Adipocyte (in vitro differentiated cells): ENCODE measurements around the gene ANKFY1.
"Not testable (repeated sequence)": the region's sequence is repeated elsewhere in the genome, so short reads cannot be mapped to it uniquely, and the experiment has no call there.

Source experiments
- DNase-seq: peaks from one replicate; pipeline ENCODE4 v3.0.0-alpha.2; 2015; ENCODE audit warnings: low read depth
- H3K27me3 ChIP-seq: replicated peaks from 2 replicates; pipeline ENCODE4 v1.7.0; 2013; ENCODE audit warnings: mild to moderate bottlenecking, low read length, moderate library complexity; ENCODE audit not compliant: control insufficient read depth, insufficient read depth
- H3K36me3 ChIP-seq: 2 replicates; pipeline ENCODE4 v1.7.0; 2013; ENCODE audit warnings: low read length, mild to moderate bottlenecking, moderate library complexity; ENCODE audit not compliant: control insufficient read depth, insufficient read depth, severe bottlenecking
- H3K4me1 ChIP-seq: 2 replicates; pipeline ENCODE4 v1.7.0; 2013; ENCODE audit warnings: mild to moderate bottlenecking, low read length, moderate library complexity; ENCODE audit not compliant: control insufficient read depth, insufficient read depth
- H3K4me3 ChIP-seq: 2 replicates; pipeline ENCODE4 v1.7.0; 2013; ENCODE audit warnings: mild to moderate bottlenecking, low read length, moderate library complexity
- H3K9ac ChIP-seq: 2 replicates; pipeline ENCODE4 v1.7.0; 2013; ENCODE audit warnings: mild to moderate bottlenecking, low read length, moderate library complexity
- H3K9me3 ChIP-seq: 2 replicates; pipeline ENCODE4 v1.7.0; 2013; ENCODE audit warnings: mild to moderate bottlenecking, low read length, moderate library complexity; ENCODE audit not compliant: control insufficient read depth

ANKFY1 gene

GRCh38 chr17:4256952-4257351 lies 6.8 kb downstream of the ANKFY1 start:
- H3K36me3 ChIP-seq = peaks cover 8% of the 10 kb centered on the region
- DNase-seq = no peak
- peaks cover 14% of the 10 kb centered on the region for H3K9me3 ChIP-seq
- H3K4me3 ChIP-seq = no peak overlapping the region
- no peaks in the 10 kb centered on the region for H3K4me1 ChIP-seq
- H3K9ac ChIP-seq = no peak overlapping the region
- H3K27me3 ChIP-seq = no peaks in the 10 kb centered on the region

- H3K36me3 ChIP-seq, H3K4me1 ChIP-seq, H3K9ac ChIP-seq, H3K27me3 ChIP-seq, H3K4me3 ChIP-seq, DNase-seq: not testable (repeated sequence)
- H3K9me3 ChIP-seq = peaks cover 14% of the 10 kb centered on the region
Observed at GRCh38 chr17:4255271-4255670, 8.5 kb downstream of the ANKFY1 start.

DNA sequence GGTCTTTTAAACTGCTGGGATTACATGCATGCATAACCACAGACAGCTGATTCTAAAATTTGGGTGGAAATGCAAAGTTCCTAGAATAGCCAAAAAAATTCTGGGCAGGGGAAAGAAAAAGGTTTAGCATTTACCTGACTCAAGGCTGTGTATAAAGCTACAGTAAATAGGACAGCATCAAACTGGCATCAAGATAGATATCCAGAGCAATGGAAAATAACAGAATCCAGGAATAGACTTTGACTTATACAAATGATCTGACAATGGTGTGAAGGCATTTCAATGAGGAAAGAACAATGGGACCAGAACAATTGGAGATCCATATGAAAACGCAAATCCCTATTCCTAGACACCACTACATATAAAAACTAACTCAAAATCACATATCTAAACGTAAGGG lies 12.9 kb downstream of the ANKFY1 start:
- Histone ChIP-seq H3K4me3 (no peak overlapping the region), H3K9ac (no peak overlapping the region), H3K27me3 (no peaks in the 10 kb centered on the region), H3K36me3 (no peaks in the 10 kb centered on the region), H3K9me3 (no peaks in the 10 kb centered on the region), H3K4me1 (peaks cover 26% of the 10 kb centered on the region)
- no peak for DNase-seq

- Histone ChIP-seq H3K27me3 (no peaks in the 10 kb centered on the region), H3K9ac (peak overlapping the region; percentile 8), H3K4me1 (peaks cover 26% of the 10 kb centered on the region), H3K4me3 (no peak overlapping the region), H3K9me3 (no peaks in the 10 kb centered on the region), H3K36me3 (no peaks in the 10 kb centered on the region)
- DNase-seq = peak; percentile 53
Observed at GRCh38 chr17:4249452-4250029, 14.2 kb downstream of the ANKFY1 start.

DNA sequence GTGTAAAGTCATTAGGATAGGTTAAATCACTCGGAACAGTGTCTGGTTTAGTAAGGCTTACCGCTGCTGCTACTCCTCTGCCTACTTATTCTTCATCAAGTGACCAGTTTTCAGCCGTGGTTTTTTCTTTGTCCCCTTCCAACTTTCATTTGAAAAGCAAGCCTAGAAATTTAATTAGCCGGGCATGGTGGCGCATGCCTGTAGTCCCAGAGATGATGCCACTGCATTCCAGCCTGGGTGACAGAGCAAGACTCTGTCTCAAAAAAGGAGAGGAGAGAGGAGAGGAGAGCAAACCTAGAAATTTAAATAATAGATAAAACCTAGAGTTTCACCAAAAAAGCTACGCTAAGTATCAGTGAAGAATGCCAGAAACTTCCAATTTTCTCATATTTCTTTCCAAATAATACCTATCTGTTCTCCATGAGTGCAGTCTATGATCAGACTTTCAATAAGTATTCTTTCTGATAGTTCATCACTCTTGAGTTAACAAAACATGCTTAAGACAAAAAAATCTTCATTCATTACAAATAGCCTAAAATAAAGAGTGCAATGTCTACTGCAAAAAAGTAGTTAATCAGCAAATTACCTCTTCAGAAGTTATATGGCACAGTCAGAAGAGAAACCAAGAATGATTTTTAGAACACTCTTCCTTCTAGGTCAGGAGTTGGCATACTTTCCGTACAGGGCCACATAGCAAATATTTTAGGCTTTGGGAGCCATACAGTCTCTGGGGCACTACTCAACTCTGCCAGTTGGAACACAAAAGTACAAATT lies 15.1 kb downstream of the ANKFY1 start:
- H3K4me3 ChIP-seq = no peak overlapping the region
- no peak overlapping the region for H3K9ac ChIP-seq
- no peaks in the 10 kb centered on the region for H3K27me3 ChIP-seq
- no peaks in the 10 kb centered on the region for H3K9me3 ChIP-seq
- H3K36me3 ChIP-seq = no peaks in the 10 kb centered on the region
- DNase-seq = peak; percentile 7
- H3K4me1 ChIP-seq = peaks cover 26% of the 10 kb centered on the region

- H3K9me3 ChIP-seq = no peaks in the 10 kb centered on the region
- no peaks in the 10 kb centered on the region for H3K36me3 ChIP-seq
- H3K9ac ChIP-seq = no peak overlapping the region
- H3K4me1 ChIP-seq = peaks cover 26% of the 10 kb centered on the region
- no peak overlapping the region for H3K4me3 ChIP-seq
- H3K27me3 ChIP-seq = no peaks in the 10 kb centered on the region
- no peak for DNase-seq
Observed at GRCh38 chr17:4247971-4248388, 15.8 kb downstream of the ANKFY1 start.

DNA sequence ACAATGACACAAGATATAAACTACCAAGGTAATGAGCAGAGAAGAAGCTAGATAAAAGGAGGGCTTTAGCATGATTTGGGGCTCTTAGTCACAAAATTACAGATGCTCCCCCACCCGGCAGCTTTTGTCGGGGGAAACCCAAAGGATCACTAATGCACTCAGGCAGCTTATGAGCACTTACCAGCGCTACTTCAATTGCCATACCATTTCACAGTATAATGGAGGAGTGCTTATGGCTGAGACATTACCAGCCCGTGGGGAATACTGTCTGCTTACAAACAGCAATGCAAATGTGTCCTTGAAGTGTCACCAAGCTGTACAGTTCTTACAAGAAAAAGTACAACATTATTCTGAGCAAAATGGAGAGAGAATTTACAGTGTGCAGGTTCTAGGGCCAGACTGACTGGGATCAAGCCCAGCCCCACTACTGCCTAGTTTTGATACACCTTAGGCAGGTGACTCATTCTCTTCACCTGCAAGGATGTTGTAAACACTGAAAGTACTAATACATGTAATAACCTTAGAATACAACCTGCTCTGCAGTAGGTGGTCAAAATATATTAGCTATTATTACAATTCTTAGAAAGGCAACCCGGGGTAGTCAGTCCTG lies 16.3 kb downstream of the ANKFY1 start:
- H3K36me3 ChIP-seq = no peaks in the 10 kb centered on the region
- DNase-seq = no peak
- H3K4me3 ChIP-seq = no peak overlapping the region
- H3K27me3 ChIP-seq = no peaks in the 10 kb centered on the region
- H3K9ac ChIP-seq = no peak overlapping the region
- H3K4me1 ChIP-seq = peaks cover 26% of the 10 kb centered on the region
- no peaks in the 10 kb centered on the region for H3K9me3 ChIP-seq

DNA sequence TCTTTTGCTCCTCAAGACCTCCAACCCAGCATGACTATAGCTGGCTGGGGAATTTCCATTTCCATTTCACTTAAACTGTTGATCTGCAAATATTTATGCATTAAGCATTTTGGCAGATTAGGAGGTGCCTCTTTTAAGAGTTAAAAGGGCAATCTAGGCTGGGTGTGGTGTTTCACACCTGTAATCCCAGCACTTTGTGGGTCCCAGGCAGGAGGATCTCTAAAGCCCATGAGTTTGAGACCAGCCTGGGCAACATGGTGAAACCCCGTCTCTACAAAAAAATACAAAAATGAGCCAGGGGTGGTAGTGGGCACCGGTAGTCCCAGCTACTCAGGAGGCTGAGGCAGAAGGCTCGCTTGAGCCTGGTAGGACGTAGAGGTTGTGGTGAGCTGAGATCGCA lies 17.1 kb downstream of the ANKFY1 start:
- Histone ChIP-seq H3K4me1 (peaks cover 26% of the 10 kb centered on the region), H3K27me3 (no peaks in the 10 kb centered on the region), H3K9ac (no peak overlapping the region), H3K9me3 (no peaks in the 10 kb centered on the region), H3K4me3 (no peak overlapping the region), H3K36me3 (peaks cover 6% of the 10 kb centered on the region)
- DNase-seq = no peak

DNA sequence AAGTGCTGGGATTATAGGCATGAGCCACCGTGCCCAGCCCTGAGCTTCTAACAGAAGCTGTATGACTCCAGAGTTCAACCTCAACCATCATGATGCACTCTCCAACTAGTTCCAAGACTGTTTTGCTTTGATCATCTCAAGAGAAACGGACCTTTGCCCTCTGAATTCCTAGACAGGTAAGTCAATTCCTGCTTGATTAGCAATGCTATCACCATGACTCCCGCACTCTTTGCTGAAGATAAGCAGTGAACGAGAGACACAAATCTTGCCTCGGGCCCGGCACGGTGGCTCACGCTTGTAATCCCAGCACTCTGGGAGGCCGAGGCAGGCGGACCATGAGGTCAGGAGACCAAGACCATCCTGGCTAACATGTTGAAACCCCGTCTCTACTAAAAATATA lies 22.2 kb downstream of the ANKFY1 start:
- DNase-seq = no peak
- no peaks in the 10 kb centered on the region for H3K4me1 ChIP-seq
- H3K9ac ChIP-seq = no peak overlapping the region
- no peaks in the 10 kb centered on the region for H3K9me3 ChIP-seq
- no peak overlapping the region for H3K4me3 ChIP-seq
- peaks cover 23% of the 10 kb centered on the region for H3K36me3 ChIP-seq
- no peaks in the 10 kb centered on the region for H3K27me3 ChIP-seq

- Histone ChIP-seq H3K36me3 (peaks cover 29% of the 10 kb centered on the region), H3K27me3 (no peaks in the 10 kb centered on the region)
- DNase-seq = no peak
Observed at GRCh38 chr17:4236456-4236855, 27.3 kb downstream of the ANKFY1 start.

GRCh38 chr17:4235372-4236279 lies 28.2 kb downstream of the ANKFY1 start:
- Histone ChIP-seq H3K4me3 (no peak overlapping the region), H3K36me3 (peaks cover 25% of the 10 kb centered on the region), H3K4me1 (peaks cover 48% of the 10 kb centered on the region), H3K27me3 (no peaks in the 10 kb centered on the region), H3K9ac (no peak overlapping the region), H3K9me3 (no peaks in the 10 kb centered on the region)
- no peak for DNase-seq

More at GRCh38 chr17:4236456-4236855, 27.3 kb downstream of the ANKFY1 start:
- no peak overlapping the region for H3K4me3 ChIP-seq
- H3K9me3 ChIP-seq = no peaks in the 10 kb centered on the region
- H3K4me1 ChIP-seq = peaks cover 39% of the 10 kb centered on the region
- no peak overlapping the region for H3K9ac ChIP-seq
